Activated B cell treated with CpG ODN at 0.5 μM for 24 hours (primary cell): Measurements from ENCODE around the gene SBNO2. TPM values are rescaled to one million over a fixed set of nuclear protein-coding genes. Genes with fewer than 3 reads are reported as not detected.
A peak's percentile ranks its signal among the peaks of the same experiment; 100 is the strongest.

Experiments
- ATAC-seq: fragments of 200-7000 bp; cut with Tn5 transposase; one replicate; pipeline ENCODE4 v1.10.0; 2021; ENCODE audit warnings: low read depth, mild to moderate bottlenecking, moderate library complexity
- CTCF ChIA-PET: fragments of 350-600 bp; sonication (Branson Sonifier 250); formaldehyde crosslinking; loops from one replicate; lab custom pipeline; 2021; ENCODE audit warnings: antibody characterized with exemption; lab: Charles Lee
- POLR2A ChIA-PET: fragments of 350-600 bp; sonication (Branson Sonifier 250); formaldehyde crosslinking; loops from one replicate; lab custom pipeline; 2021; ENCODE audit warnings: antibody characterized with exemption; lab: Charles Lee
- DNase-seq: peaks from one replicate; pipeline ENCODE4 v3.0.0; 2022
- H3K27ac Mint-ChIP-seq: one replicate; pipeline ENCODE4 v1.8.0; 2020; ENCODE audit warnings: mixed read lengths
- H3K27me3 Mint-ChIP-seq: one replicate; pipeline ENCODE4 v1.8.0; 2021; ENCODE audit warnings: mixed read lengths
- H3K36me3 Mint-ChIP-seq: one replicate; pipeline ENCODE4 v1.8.0; 2021; ENCODE audit warnings: low read depth, mixed read lengths
- H3K4me1 Mint-ChIP-seq: one replicate; pipeline ENCODE4 v1.8.0; 2021; ENCODE audit warnings: mixed read lengths
- H3K4me3 Mint-ChIP-seq: one replicate; pipeline ENCODE4 v1.8.0; 2020; ENCODE audit warnings: mild to moderate bottlenecking, mixed read lengths
- H3K9me3 Mint-ChIP-seq: one replicate; pipeline ENCODE4 v1.8.0; 2020; ENCODE audit warnings: mixed read lengths
- CTCF ChIP-seq: fragments of 200-600 bp; IDR thresholded peaks from one replicate; pipeline ENCODE4 v1.8.0; 2022; ENCODE audit warnings: antibody characterized with exemption, mild to moderate bottlenecking
- intact Hi-C: fragments of 100-400 bp; cut with micrococcal nuclease; formaldehyde crosslinking; loops from one replicate; pipeline ENCODE4 v1.15.1; 2024
- total RNA-seq: library from RNA; stranded (reverse); gene quantifications from 2 replicates; pipeline ENCODE4 v1.2.3, GENCODE V29; 2022

SBNO2 gene
- total RNA-seq, 1 donor from 2014 or later = 127 TPM

- intact Hi-C loops = loop anchor here (2.0 kb wide), 1 partner anchor 56 kb away; no protein-coding TSS in a partner anchor
- ATAC-seq (no peak), DNase-seq (no peak)
- Mint-ChIP-seq H3K27me3 (no peaks in the 10 kb centered on the region), H3K9me3 (no peaks in the 10 kb centered on the region), H3K4me1 (peaks cover 40% of the 10 kb centered on the region), H3K36me3 (peaks cover 21% of the 10 kb centered on the region), H3K4me3 (peak overlapping the region; percentile 90), H3K27ac (peak overlapping the region; percentile 84)
- TF ChIP-seq CTCF = no peak
- POLR2A ChIA-PET = interaction anchor here (0.5 to 2.9 kb wide), 10 partner anchors 10 to 343 kb away, joined by 3 to 48 read pairs (median 6); partner anchors contain the start of genes ABCA7, ARHGAP45, CIRBP and RNU6-2
- CTCF ChIA-PET = interaction anchor here (0.7 kb wide), 1 partner anchor 30 kb away, joined by 5 read pairs; no protein-coding TSS in a partner anchor
These were observed 79.5 kb downstream of the SBNO2 start for GRCh38 chr19:1094655-1094977.

- DNase-seq (no peak), ATAC-seq (no peak)
- peak overlapping the region; percentile 84 for H3K27ac Mint-ChIP-seq
- H3K4me1 Mint-ChIP-seq = peaks cover 38% of the 10 kb centered on the region
- no peaks in the 10 kb centered on the region for H3K9me3 Mint-ChIP-seq
- ChIA-PET CTCF (interaction anchor here (0.7 kb wide), 1 partner anchor 29 kb away, joined by 5 read pairs; no protein-coding TSS in a partner anchor), POLR2A (interaction anchor here (0.5 to 2.9 kb wide), 11 partner anchors 9 to 343 kb away, joined by 3 to 48 read pairs (median 3); partner anchors contain the start of genes ARHGAP45, CIRBP and RNU6-2)
- no peaks in the 10 kb centered on the region for H3K27me3 Mint-ChIP-seq
- intact Hi-C loops = loop anchor here (2.0 kb wide), 1 partner anchor 55 kb away; no protein-coding TSS in a partner anchor
- H3K4me3 Mint-ChIP-seq = peak overlapping the region; percentile 90
- H3K36me3 Mint-ChIP-seq = peaks cover 23% of the 10 kb centered on the region
- TF ChIP-seq CTCF = no peak
These were observed 80.1 kb downstream of the SBNO2 start for GRCh38 chr19:1093811-1094553.

GRCh38 chr19:1093330-1093729 lies 80.7 kb downstream of the SBNO2 start:
- no peaks in the 10 kb centered on the region for H3K27me3 Mint-ChIP-seq
- TF ChIP-seq CTCF = no peak
- H3K4me1 Mint-ChIP-seq = peaks cover 40% of the 10 kb centered on the region
- H3K27ac Mint-ChIP-seq = peak overlapping the region; percentile 50
- intact Hi-C loops = no loop called here
- no peak for ATAC-seq
- ChIA-PET POLR2A (interaction anchor here (0.6 to 2.9 kb wide), 8 partner anchors 8 to 176 kb away, joined by 3 to 48 read pairs (median 4); partner anchors contain the start of gene CIRBP), CTCF (no interaction called here)
- H3K9me3 Mint-ChIP-seq = no peaks in the 10 kb centered on the region
- peaks cover 27% of the 10 kb centered on the region for H3K36me3 Mint-ChIP-seq
- H3K4me3 Mint-ChIP-seq = peak overlapping the region; percentile 90
- DNase-seq = no peak

GRCh38 chr19:1091544-1092175 lies 82.4 kb downstream of the SBNO2 start:
- Mint-ChIP-seq H3K4me3 (no peak overlapping the region), H3K27me3 (no peaks in the 10 kb centered on the region), H3K4me1 (peaks cover 53% of the 10 kb centered on the region), H3K36me3 (peaks cover 36% of the 10 kb centered on the region), H3K27ac (no peak overlapping the region), H3K9me3 (no peaks in the 10 kb centered on the region)
- CTCF ChIA-PET = no interaction called here
- POLR2A ChIA-PET = interaction anchor here (0.9 to 10.8 kb wide), 2 partner anchors 16 to 56 kb away, joined by 3 to 184 read pairs; no protein-coding TSS in a partner anchor
- ATAC-seq (no peak), DNase-seq (no peak)
- no peak for TF ChIP-seq CTCF
- intact Hi-C loops = no loop called here
